ENCODE data around the gene CDC42BPB.

- TF ChIP-seq ZNF274 (IDR thresholded peaks at IDR 0.05; ENCODE audit: low read depth, low read length) (no peak), YY1 (IDR thresholded peaks at IDR 0.05; ENCODE audit: insufficient read depth, insufficient read length) (no peak), SUZ12 (IDR thresholded peaks at IDR 0.05; ENCODE audit: extremely low read depth, insufficient read depth, insufficient read length) (no peak)
These were observed 874 bp downstream of the CDC42BPB start for GRCh38 chr14:103056322-103057027.

All from NT2/D1 (cell line).